GM21390 (cell line): Measurements from ENCODE around the gene OR56B4.
"Not testable (repeated sequence)": the region's sequence is repeated elsewhere in the genome, so short reads cannot be mapped to it uniquely, and the experiment has no call there.

Experiments
- ATAC-seq: cut with Tn5 transposase; IDR thresholded peaks from one replicate; pipeline ENCODE4 v1.9.1; 2021; ENCODE audit not compliant: unreplicated experiment

OR56B4 gene, protein sequence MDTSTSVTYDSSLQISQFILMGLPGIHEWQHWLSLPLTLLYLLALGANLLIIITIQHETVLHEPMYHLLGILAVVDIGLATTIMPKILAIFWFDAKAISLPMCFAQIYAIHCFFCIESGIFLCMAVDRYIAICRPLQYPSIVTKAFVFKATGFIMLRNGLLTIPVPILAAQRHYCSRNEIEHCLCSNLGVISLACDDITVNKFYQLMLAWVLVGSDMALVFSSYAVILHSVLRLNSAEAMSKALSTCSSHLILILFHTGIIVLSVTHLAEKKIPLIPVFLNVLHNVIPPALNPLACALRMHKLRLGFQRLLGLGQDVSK

GRCh38 chr11:6107384-6107783, at the start of gene OR56B4:
Gene OR56B4 (plus strand): TSS chr11:6107684. CDS start chr11:6107779, 95 bp downstream.
- not testable (repeated sequence) for ATAC-seq

GRCh38 chr11:6061475-6061874, 46.0 kb upstream of the OR56B4 start:
- ATAC-seq: no peak

DNA sequence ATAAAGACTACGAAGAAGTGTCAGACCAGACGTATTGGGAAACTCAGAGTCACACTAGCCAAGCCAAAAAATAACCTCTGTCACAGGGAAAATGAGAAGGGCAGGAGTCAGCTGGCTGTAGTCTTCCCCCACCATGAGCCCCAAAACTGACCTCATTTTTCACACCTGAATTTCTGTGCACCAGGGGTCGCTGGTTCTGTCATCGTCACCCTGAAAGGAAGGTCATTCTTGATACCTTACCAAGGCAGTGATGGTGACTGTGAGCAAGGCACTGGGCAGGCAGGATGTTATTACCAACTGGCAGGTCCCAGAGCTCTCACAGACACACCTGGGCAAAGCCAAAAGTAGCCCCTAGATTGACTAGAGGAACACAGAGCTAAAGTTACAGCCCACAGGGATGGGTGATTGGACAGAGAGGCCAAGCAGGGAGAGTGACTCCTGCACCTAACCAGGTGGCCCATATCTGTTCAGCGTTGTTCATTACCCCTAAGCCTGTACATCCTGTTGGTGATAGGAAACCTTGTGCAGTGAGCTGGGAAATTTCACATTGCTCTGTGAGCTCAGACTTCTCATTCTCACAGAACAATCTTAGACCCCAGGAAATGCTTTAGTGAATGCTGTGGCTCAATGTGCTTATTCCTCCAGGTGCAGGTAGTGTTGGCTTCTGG, 44.7 kb upstream of the OR56B4 start:
- ATAC-seq: peak; percentile 66

DNA sequence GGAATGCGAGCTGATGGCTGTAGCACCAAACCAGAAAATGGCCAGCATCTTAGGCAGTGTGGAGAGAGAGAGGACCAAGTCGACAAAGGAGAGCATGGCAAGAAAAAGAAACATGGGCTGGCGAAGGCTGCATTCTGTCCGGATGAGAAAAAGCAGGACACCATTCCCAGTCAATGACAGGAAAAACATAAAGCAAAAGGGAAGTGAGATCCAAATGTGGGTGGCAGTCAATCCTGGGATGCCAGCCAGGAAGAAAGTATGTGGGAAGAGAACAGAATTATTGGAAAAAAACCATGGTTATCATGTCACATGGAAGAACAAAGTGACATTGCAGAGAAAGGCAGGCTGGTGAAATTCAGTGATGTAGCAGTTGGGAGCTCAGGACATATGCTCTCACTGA, 40.0 kb upstream of the OR56B4 start:
- no peak for ATAC-seq

DNA sequence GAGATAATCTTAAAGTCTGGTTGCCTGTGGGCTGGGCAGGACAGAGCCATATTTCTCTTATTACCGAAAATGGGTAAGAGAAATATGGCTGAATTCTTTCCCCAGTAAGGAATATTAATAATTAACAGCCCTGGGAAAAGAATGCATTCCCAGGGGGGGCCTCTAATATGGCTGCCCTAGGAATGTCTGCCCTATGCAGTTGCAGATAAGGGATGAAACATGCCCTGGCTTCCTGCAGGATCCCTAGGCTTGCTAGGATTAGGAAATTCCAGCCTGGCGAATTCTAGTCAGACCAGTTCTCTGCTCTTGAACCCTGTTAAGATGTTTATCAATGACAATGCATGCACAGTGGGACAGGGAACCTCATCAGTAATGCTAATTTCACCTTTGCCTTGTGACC, 31.0 kb upstream of the OR56B4 start:
- not testable (repeated sequence) for ATAC-seq

GRCh38 chr11:6077723-6078122, 29.8 kb upstream of the OR56B4 start:
- ATAC-seq: no peak

- no peak for ATAC-seq
These were observed 28.0 kb upstream of the OR56B4 start for GRCh38 chr11:6079463-6079862.

DNA sequence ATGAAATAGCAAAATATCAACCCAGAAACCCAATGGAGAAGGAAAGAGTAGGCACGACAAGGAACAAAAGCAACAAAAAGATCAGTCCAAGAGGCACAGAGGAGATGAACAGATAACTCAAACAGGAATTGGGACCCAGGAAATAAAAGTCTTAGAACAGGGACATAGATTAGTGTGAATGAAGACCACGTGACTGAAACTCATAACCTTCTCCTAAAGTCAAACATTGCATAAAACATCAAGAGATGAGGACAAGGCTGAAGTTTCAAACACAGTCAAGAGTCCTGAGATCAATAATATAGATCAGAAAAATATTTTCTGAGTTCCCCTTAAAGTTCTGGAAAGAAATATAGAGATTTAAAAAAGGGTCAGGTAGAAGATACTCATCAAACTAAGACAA, 24.4 kb upstream of the OR56B4 start:
- ATAC-seq: no peak

GRCh38 chr11:6084587-6084986, 22.9 kb upstream of the OR56B4 start:
- ATAC-seq: no peak

DNA sequence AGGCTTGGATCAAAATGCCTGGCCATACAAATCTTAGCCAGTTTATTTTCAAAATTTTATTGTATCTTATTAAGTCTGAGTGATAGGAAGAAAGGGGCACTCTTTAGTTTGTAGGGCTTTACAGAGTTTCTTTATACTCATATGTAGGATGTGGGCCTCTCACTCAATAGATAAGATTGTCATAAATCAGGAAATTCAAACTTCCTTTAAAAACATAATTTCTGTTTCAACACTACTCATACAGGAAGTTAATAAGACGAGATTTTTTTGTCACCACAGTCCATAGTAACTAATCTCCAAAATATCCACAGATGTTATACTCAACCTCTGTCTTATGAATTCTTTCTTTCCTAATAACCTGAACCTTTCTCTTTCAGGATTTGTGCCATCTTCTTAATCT, 13.3 kb upstream of the OR56B4 start:
- ATAC-seq: no peak

DNA sequence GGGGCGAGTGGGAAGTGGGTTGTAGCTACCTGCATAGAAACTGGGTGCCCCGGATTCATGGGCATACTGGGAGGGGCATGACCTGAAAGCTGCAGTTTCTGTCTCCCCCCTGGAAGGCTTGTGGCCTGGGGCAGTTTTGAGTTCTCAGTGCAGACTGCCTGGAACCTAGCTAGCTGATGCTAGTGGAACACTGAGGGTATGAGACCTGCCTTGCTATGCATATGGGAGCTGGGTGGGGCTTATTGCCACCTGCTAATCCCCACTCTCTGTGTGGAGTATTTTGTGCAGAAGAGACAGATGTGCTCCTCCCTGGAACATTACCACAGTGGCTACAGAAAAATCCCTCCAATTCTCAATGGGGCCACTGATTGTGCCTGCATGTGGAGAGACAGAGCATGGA, 11.7 kb upstream of the OR56B4 start:
- ATAC-seq: no peak

DNA sequence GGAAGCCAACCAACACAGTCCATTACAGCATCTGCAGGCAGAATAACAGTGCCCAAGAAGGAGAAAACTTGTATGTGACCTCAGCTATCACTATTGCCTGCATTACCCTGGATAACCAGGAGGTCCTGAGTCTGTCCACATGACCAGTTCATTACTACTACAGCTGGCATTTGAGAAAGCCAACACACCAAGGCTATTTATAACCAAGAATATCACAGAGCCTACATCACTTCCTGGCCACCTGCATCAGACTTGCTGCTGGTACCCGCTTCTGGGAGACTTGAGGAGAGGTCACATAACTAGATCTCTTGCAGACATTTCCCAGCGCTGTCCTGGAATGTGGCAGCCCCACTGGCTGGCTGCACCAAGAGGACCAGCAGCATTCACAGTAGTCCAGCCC, 11.1 kb upstream of the OR56B4 start:
- ATAC-seq: no peak

- ATAC-seq: no peak
These were observed 7.9 kb upstream of the OR56B4 start for GRCh38 chr11:6099577-6099976.

- ATAC-seq: no peak
These were observed 2.5 kb downstream of the OR56B4 start for GRCh38 chr11:6110011-6110410.

GRCh38 chr11:6111673-6112072, 4.2 kb downstream of the OR56B4 start:
- ATAC-seq: no peak

- no peak for ATAC-seq
These were observed 9.2 kb downstream of the OR56B4 start for GRCh38 chr11:6116638-6117037.

GRCh38 chr11:6124245-6124644, 16.8 kb downstream of the OR56B4 start:
- no peak for ATAC-seq

GRCh38 chr11:6127881-6128280, 20.4 kb downstream of the OR56B4 start:
- no peak for ATAC-seq

DNA sequence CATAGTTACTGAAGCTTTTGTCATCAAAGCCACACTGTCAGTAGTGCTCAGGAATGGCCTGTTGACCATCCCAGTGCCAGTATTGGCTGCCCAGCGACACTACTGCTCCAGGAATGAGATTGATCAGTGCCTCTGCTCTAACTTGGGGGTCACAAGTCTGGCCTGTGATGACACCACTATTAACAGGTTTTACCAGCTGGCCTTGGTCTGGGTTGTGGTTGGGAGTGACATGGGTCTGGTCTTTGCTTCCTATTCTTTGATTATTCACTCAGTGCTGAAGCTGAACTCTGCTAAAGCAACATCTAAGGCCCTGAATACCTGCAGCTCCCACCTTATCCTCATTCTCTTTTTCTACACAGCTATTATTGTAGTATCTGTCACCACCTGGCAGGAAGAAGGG, 21.5 kb downstream of the OR56B4 start:
- ATAC-seq: no peak

- no peak for ATAC-seq
These were observed 22.2 kb downstream of the OR56B4 start for GRCh38 chr11:6129635-6130034.

- no peak for ATAC-seq
These were observed 24.9 kb downstream of the OR56B4 start for GRCh38 chr11:6132431-6132830.

DNA sequence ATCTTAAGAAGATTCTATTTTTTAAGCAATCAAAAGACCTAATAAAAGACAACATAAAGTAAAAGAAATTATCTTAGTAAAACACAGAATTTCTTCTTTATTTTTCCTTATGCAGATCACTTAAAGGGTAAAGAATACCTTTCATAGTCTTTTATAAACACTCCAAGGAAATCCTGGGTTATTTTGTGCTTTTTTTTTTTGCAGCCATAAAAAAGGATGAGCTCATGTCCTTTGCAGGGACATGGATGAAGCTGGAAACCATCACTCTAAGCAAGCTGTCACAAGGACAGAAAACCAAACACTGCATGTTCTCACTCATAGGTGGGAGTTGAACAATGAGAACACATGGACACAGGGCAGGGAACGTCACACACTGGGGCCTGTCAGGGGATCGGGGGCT, 28.5 kb downstream of the OR56B4 start:
- not testable (repeated sequence) for ATAC-seq

- no peak for ATAC-seq
These were observed 35.5 kb downstream of the OR56B4 start for GRCh38 chr11:6142936-6143335.
